Panc1 (cell line): Measurements from ENCODE around the gene ST7L. TPM values are rescaled to one million over a fixed set of nuclear protein-coding genes. Genes with fewer than 3 reads are reported as not detected.

ENCODE experiments used
- ATAC-seq: fragments of 200-7000 bp; cut with Tn5 transposase; 2 replicates; pipeline ENCODE4 v1.9.1; 2020; ENCODE audit warnings: mild to moderate bottlenecking, moderate library complexity
- BruUV-seq: library from RNA; stranded (reverse); fragments of 400-500 nt; replicated peaks from 2 replicates; lab custom pipeline; 2021; lab: Mats Ljungman, UMichigan
- CTCF ChIA-PET: fragments of 300-600 bp; sonication (Branson Sonifier 250); formaldehyde crosslinking; loops from one replicate; lab custom pipeline; 2022; ENCODE audit warnings: antibody characterized with exemption; lab: Charles Lee
- POLR2A ChIA-PET: fragments of 300-600 bp; sonication (Branson Sonifier 250); formaldehyde crosslinking; loops from one replicate; lab custom pipeline; 2022; ENCODE audit warnings: antibody characterized with exemption; lab: Charles Lee
- DNase-seq: peaks from one replicate; pipeline ENCODE4 v3.0.0-alpha.2; 2010; ENCODE audit warnings: low read depth, low spot score
- H3K27ac ChIP-seq: 2 replicates; pipeline ENCODE4 v1.5.1; 2011; ENCODE audit warnings: mild to moderate bottlenecking, low read length, inconsistent platforms
- H3K27me3 ChIP-seq: fragments of 200-500 bp; sonication (Bioruptor generic); 2 replicates; pipeline ENCODE4 v1.6.0; 2014; ENCODE audit warnings: low read length, inconsistent platforms; ENCODE audit not compliant: control insufficient read depth, insufficient read depth
- H3K36me3 ChIP-seq: fragments of 200-500 bp; sonication (Bioruptor generic); 2 replicates; pipeline ENCODE4 v1.5.1; 2014; ENCODE audit warnings: inconsistent platforms, mild to moderate bottlenecking, low read length, moderate library complexity; ENCODE audit not compliant: control insufficient read depth, insufficient read depth
- H3K4me1 ChIP-seq: 2 replicates; pipeline ENCODE4 v1.5.1; 2011; ENCODE audit warnings: inconsistent platforms, mild to moderate bottlenecking, low read length, moderate library complexity; ENCODE audit not compliant: control insufficient read depth, insufficient read depth
- H3K4me3 ChIP-seq, 2 experiments: 2 replicates each; pipeline ENCODE4 v1.5.1; 2011 to 2012; ENCODE audit warnings: low read depth in 2 of 2, low read length in 2 of 2, mild to moderate bottlenecking in 2 of 2, inconsistent platforms in 1 of 2, moderate library complexity in 1 of 2
- H3K9me3 ChIP-seq: fragments of 200-500 bp; sonication (Bioruptor generic); 2 replicates; pipeline ENCODE4 v1.5.1; 2014; ENCODE audit warnings: low read depth, mild to moderate bottlenecking, inconsistent platforms, low read length, moderate library complexity; ENCODE audit not compliant: control insufficient read depth, insufficient read depth
- POLR2AphosphoS5 ChIP-seq: IDR thresholded peaks from 2 replicates; pipeline ENCODE4 v1.6.1; 2012; ENCODE audit warnings: mild to moderate bottlenecking, low read depth, low read length, moderate library complexity
- SIN3A ChIP-seq: IDR thresholded peaks from 2 replicates; pipeline ENCODE4 v1.6.1; 2012; ENCODE audit warnings: low read depth, mild to moderate bottlenecking, low read length, moderate library complexity, borderline replicate concordance; ENCODE audit not compliant: insufficient read depth
- TCF7L2 ChIP-seq: IDR thresholded peaks from 2 replicates; pipeline ENCODE4 v1.6.1; 2011; ENCODE audit warnings: mild to moderate bottlenecking, low read depth, low read length, inconsistent platforms
- in situ Hi-C: cut with HindIII; loops from 2 replicates; pipeline ENCODE4 v1.10.0; 2016; ENCODE audit warnings: low sequenced_read_pairs, low pct_unique_long_range_greater_than_20kb
- intact Hi-C: fragments of 100-400 bp; cut with micrococcal nuclease; formaldehyde crosslinking; loops from one replicate; pipeline ENCODE4 v1.10.0; 2022; ENCODE audit not compliant: unreplicated experiment
- total RNA-seq: library from RNA; stranded (reverse); gene quantifications from one replicate; pipeline ENCODE4 v1.2.1, GENCODE V29; 2021; ENCODE audit not compliant: unreplicated experiment
- TF ChIP-seq, protein P1 (sequence below), 2 experiments: IDR thresholded peaks; 2 replicates each; pipeline ENCODE4 v1.6.1; 2011 to 2012; ENCODE audit warnings: low read depth in 2 of 2, control low read depth in 1 of 2, low read length in 1 of 2, mild to moderate bottlenecking in 1 of 2, moderate library complexity in 1 of 2; ENCODE audit not compliant: insufficient read depth in 1 of 2
- TF ChIP-seq, protein P2 (sequence below): fragments of 450-650 bp; IDR thresholded peaks from 2 replicates; pipeline ENCODE4 v1.5.1; 2017; ENCODE audit warnings: mild to moderate bottlenecking

ST7L gene
- total RNA-seq, 1 experiment from 2014 or later: 13.4 TPM

DNA sequence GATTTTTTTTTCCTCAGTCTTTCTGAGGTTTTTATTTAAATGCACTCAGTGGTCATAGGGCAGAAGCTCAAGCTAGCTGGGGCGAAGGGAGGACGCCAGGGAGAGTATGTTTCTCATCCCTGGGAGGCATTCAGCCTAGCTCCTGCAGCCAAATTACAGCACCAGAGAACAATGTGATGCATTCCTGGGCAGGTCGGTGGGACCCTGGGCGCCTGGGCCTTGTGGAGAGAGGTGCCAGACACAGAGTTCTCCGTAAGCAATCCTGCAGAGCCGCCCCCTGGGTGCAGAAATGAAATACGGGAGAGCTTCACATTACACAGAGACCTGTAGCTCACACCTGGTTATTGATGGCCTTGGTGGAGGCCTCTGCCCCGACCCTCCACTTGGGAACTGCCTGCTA is 94.7 kb downstream of the ST7L start:
- Histone ChIP-seq H3K9me3 (no peaks in the 10 kb centered on the region), H3K27me3 (no peaks in the 10 kb centered on the region), H3K4me1 (no peaks in the 10 kb centered on the region), H3K27ac (no peak overlapping the region), H3K36me3 (no peaks in the 10 kb centered on the region), H3K4me3 (no peak overlapping the region)
- in situ Hi-C loops: no loop called here
- no peak for DNase-seq
- ATAC-seq: no peak
- POLR2A ChIA-PET: no interaction called here
- CTCF ChIA-PET: no interaction called here
- no TSS peak for BruUV-seq
- intact Hi-C loops: no loop called here
- TF ChIP-seq, protein P1, sequence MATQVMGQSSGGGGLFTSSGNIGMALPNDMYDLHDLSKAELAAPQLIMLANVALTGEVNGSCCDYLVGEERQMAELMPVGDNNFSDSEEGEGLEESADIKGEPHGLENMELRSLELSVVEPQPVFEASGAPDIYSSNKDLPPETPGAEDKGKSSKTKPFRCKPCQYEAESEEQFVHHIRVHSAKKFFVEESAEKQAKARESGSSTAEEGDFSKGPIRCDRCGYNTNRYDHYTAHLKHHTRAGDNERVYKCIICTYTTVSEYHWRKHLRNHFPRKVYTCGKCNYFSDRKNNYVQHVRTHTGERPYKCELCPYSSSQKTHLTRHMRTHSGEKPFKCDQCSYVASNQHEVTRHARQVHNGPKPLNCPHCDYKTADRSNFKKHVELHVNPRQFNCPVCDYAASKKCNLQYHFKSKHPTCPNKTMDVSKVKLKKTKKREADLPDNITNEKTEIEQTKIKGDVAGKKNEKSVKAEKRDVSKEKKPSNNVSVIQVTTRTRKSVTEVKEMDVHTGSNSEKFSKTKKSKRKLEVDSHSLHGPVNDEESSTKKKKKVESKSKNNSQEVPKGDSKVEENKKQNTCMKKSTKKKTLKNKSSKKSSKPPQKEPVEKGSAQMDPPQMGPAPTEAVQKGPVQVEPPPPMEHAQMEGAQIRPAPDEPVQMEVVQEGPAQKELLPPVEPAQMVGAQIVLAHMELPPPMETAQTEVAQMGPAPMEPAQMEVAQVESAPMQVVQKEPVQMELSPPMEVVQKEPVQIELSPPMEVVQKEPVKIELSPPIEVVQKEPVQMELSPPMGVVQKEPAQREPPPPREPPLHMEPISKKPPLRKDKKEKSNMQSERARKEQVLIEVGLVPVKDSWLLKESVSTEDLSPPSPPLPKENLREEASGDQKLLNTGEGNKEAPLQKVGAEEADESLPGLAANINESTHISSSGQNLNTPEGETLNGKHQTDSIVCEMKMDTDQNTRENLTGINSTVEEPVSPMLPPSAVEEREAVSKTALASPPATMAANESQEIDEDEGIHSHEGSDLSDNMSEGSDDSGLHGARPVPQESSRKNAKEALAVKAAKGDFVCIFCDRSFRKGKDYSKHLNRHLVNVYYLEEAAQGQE (IDR thresholded peaks at IDR 0.05; ENCODE audit: insufficient read depth in 1 of 2, low read depth in 2 of 2, low read length in 1 of 2): no peak
- TF ChIP-seq, protein P2, sequence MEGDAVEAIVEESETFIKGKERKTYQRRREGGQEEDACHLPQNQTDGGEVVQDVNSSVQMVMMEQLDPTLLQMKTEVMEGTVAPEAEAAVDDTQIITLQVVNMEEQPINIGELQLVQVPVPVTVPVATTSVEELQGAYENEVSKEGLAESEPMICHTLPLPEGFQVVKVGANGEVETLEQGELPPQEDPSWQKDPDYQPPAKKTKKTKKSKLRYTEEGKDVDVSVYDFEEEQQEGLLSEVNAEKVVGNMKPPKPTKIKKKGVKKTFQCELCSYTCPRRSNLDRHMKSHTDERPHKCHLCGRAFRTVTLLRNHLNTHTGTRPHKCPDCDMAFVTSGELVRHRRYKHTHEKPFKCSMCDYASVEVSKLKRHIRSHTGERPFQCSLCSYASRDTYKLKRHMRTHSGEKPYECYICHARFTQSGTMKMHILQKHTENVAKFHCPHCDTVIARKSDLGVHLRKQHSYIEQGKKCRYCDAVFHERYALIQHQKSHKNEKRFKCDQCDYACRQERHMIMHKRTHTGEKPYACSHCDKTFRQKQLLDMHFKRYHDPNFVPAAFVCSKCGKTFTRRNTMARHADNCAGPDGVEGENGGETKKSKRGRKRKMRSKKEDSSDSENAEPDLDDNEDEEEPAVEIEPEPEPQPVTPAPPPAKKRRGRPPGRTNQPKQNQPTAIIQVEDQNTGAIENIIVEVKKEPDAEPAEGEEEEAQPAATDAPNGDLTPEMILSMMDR: no peak
- TF ChIP-seq SIN3A (no peak), POLR2AphosphoS5 (no peak), TCF7L2 (no peak)

DNA sequence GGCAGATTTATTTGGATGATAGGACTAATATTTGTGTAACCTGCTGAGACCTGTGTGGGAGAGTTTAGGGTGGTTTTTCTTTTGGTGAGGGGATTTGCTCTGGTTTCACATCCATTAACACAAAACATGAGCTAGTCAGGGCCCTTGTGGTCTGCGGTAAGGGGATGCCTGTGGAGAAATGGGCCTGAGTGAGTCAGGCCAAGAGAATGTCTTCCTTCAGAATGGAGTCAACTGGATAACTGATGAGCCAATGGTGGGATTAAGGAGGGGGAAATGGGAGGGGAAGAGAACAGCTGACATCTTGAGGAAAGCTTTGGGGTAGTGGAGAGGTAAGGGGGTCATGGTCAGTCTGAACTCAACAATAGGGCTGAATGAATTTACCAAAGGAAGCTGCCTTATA is 96.3 kb downstream of the ST7L start:
- in situ Hi-C loops: no loop called here
- ChIA-PET CTCF (interaction anchor here (1.0 kb wide), 1 partner anchor 11 kb away, joined by 3 read pairs; no protein-coding TSS in a partner anchor), POLR2A (interaction anchor here (0.6 kb wide), 1 partner anchor 159 kb away, joined by 4 read pairs; no protein-coding TSS in a partner anchor)
- DNase-seq (no peak), ATAC-seq (no peak)
- intact Hi-C loops: no loop called here
- Histone ChIP-seq H3K9me3 (no peaks in the 10 kb centered on the region), H3K4me1 (no peaks in the 10 kb centered on the region), H3K4me3 (no peak overlapping the region), H3K27me3 (no peaks in the 10 kb centered on the region), H3K36me3 (no peaks in the 10 kb centered on the region), H3K27ac (no peak overlapping the region)
- TF ChIP-seq, protein P2: no peak
- TF ChIP-seq POLR2AphosphoS5 (no peak), TCF7L2 (no peak), SIN3A (no peak)
- TF ChIP-seq, protein P1 (IDR thresholded peaks at IDR 0.05; ENCODE audit: insufficient read depth in 1 of 2, low read depth in 2 of 2, low read length in 1 of 2): no peak
- no TSS peak for BruUV-seq
